B cell (primary cell): Measurements from ENCODE around the gene OR9Q1. TPM values are rescaled to one million over a fixed set of nuclear protein-coding genes. Genes with fewer than 3 reads are reported as not detected.

Experiments used
- ATAC-seq: fragments of 200-7000 bp; cut with Tn5 transposase; one replicate; pipeline ENCODE4 v1.10.0; 2021; ENCODE audit warnings: low read depth, mild to moderate bottlenecking, moderate number of reproducible peaks, moderate library complexity
- CTCF ChIA-PET: fragments of 350-600 bp; sonication (Branson Sonifier 250); formaldehyde crosslinking; loops from one replicate; lab custom pipeline; 2021; ENCODE audit warnings: antibody characterized with exemption, inconsistent platforms; lab: Charles Lee
- POLR2A ChIA-PET: fragments of 350-600 bp; sonication (Branson Sonifier 250); formaldehyde crosslinking; loops from one replicate; lab custom pipeline; 2021; ENCODE audit warnings: antibody characterized with exemption; lab: Charles Lee
- DNase-seq: peaks from one replicate; pipeline ENCODE4 v3.0.0; 2013
- H2AFZ ChIP-seq: 2 replicates; pipeline ENCODE4 v1.6.1; 2012; ENCODE audit warnings: mild to moderate bottlenecking, low read depth, low read length; ENCODE audit not compliant: insufficient read depth, poor library complexity, severe bottlenecking
- H3K27ac ChIP-seq, 2 donors: 1 replicate in 1 of 2; 2 replicates in 1 of 2; pipeline ENCODE4 v1.5.1; 2012 to 2013; ENCODE audit warnings: low read length in 2 of 2, mild to moderate bottlenecking in 2 of 2, moderate library complexity in 1 of 2
- H3K27me3 ChIP-seq, 4 experiments: fragments of 200-600 bp in 1 of 4; sonication (generic) in 1 of 4; replicated peaks in 1 of 4; 1 replicate in 2 of 4; 2 replicates in 2 of 4; pipeline versions ENCODE4 v1.6.1 to v1.7.0; 2013 to 2016; ENCODE audit warnings: low read length in 3 of 4, mild to moderate bottlenecking in 2 of 4, mixed read lengths in 1 of 4, moderate library complexity in 1 of 4; ENCODE audit not compliant: insufficient read depth in 4 of 4, control insufficient read depth in 3 of 4; ENCODE audit errors: control extremely low read depth in 1 of 4
- H3K36me3 ChIP-seq, 2 experiments: replicated peaks in 1 of 2; 1 replicate in 1 of 2; 2 replicates in 1 of 2; pipeline versions ENCODE4 v1.6.1 to v1.7.1; 2013; ENCODE audit warnings: low read length in 1 of 2; ENCODE audit not compliant: insufficient read depth in 2 of 2, control insufficient read depth in 1 of 2; ENCODE audit errors: control extremely low read depth in 1 of 2, extremely low read depth in 1 of 2
- H3K4me1 ChIP-seq, 2 donors: fragments of 200-600 bp in 1 of 2; sonication (generic) in 1 of 2; 1 replicate in 1 of 2; 2 replicates in 1 of 2; pipeline versions ENCODE4 v1.5.1 to v1.6.1; 2013 to 2017; ENCODE audit warnings: low read length in 2 of 2; ENCODE audit not compliant: control insufficient read depth in 2 of 2, insufficient read depth in 2 of 2
- H3K4me2 ChIP-seq: replicated peaks from 2 replicates; pipeline ENCODE3; 2012; ENCODE audit warnings: mild to moderate bottlenecking, low read depth, low read length; ENCODE audit not compliant: poor library complexity, severe bottlenecking
- H3K4me3 ChIP-seq, 5 experiments: fragments of 200-600 bp in 1 of 5; sonication (generic) in 1 of 5; 1 replicate in 3 of 5; 2 replicates in 2 of 5; pipeline versions ENCODE4 v1.5.1 to v1.7.0; 2011 to 2016; ENCODE audit warnings: low read length in 4 of 5, mild to moderate bottlenecking in 4 of 5, low read depth in 2 of 5, control low read depth in 1 of 5, moderate library complexity in 1 of 5; ENCODE audit not compliant: insufficient read depth in 1 of 5; ENCODE audit errors: control extremely low read depth in 1 of 5, extremely low read depth in 1 of 5
- H3K79me2 ChIP-seq: fragments of 200-600 bp; sonication (generic); one replicate; pipeline ENCODE4 v1.6.0; 2016; ENCODE audit warnings: low read length; ENCODE audit not compliant: control insufficient read depth, insufficient read depth
- H3K9ac ChIP-seq: fragments of 200-600 bp; sonication (generic); 2 replicates; pipeline ENCODE4 v1.6.1; 2017; ENCODE audit warnings: mild to moderate bottlenecking, low read length, moderate library complexity
- H3K9me3 ChIP-seq, 3 donors: one replicate each; pipeline versions ENCODE4 v1.6.1 to v1.7.1; 2013; ENCODE audit warnings: low read length in 2 of 3; ENCODE audit not compliant: control insufficient read depth in 2 of 3, insufficient read depth in 1 of 3; ENCODE audit errors: control extremely low read depth in 1 of 3
- H4K20me1 ChIP-seq: 2 replicates; pipeline ENCODE4 v1.6.0; 2012; ENCODE audit warnings: mild to moderate bottlenecking, low read length; ENCODE audit not compliant: insufficient read depth, control insufficient read depth, poor library complexity, severe bottlenecking
- H3K27ac Mint-ChIP-seq: one replicate; pipeline ENCODE4 v1.8.0; 2021; ENCODE audit warnings: mixed read lengths
- H3K27me3 Mint-ChIP-seq: one replicate; pipeline ENCODE4 v1.8.0; 2021; ENCODE audit warnings: mixed read lengths
- H3K4me1 Mint-ChIP-seq: one replicate; pipeline ENCODE4 v1.8.0; 2021; ENCODE audit warnings: mixed read lengths
- H3K4me3 Mint-ChIP-seq: one replicate; pipeline ENCODE4 v1.8.0; 2021; ENCODE audit warnings: mixed read lengths
- H3K9me3 Mint-ChIP-seq: one replicate; pipeline ENCODE4 v1.8.0; 2022; ENCODE audit warnings: mixed read lengths; ENCODE audit not compliant: insufficient read depth
- CTCF ChIP-seq: fragments of 200-600 bp; IDR thresholded peaks from one replicate; pipeline ENCODE4 v1.8.0; 2022; ENCODE audit warnings: antibody characterized with exemption, mild to moderate bottlenecking
- EZH2 ChIP-seq: IDR thresholded peaks from 2 replicates; pipeline ENCODE4 v1.6.1; 2012; ENCODE audit warnings: borderline replicate concordance, low read depth, mild to moderate bottlenecking, moderate library complexity, low read length; ENCODE audit not compliant: insufficient read depth, poor library complexity, severe bottlenecking
- WGBS: methylation state at CpG from one replicate; pipeline ENCODE4 v1.1.5; 2013; ENCODE audit warnings: missing lambda C conversion rate; ENCODE audit not compliant: insufficient coverage; 5-methylcytosine and 5-hydroxymethylcytosine counted together
- intact Hi-C: fragments of 100-400 bp; cut with micrococcal nuclease; formaldehyde crosslinking; loops from one replicate; pipeline ENCODE4 v1.10.0; 2022
- polyA plus RNA-seq: library from polyadenylated mRNA; depleted of rRNA; stranded (reverse); fragments of >200 nt; gene quantifications from 2 replicates; pipeline ENCODE4 v1.2.3, GENCODE V29; 2012
- total RNA-seq, 2 donors: library from RNA; stranded (reverse); fragments of 120-200 nt in 1 of 2; gene quantifications; 1 replicate in 1 of 2; 2 replicates in 1 of 2; pipeline versions ENCODE4 v1.2.3 to v1.2.4, GENCODE V29; 2013 to 2022

The OR9Q1 gene
- total and polyA plus RNA-seq, 2 donors (not counting 1 experiment from before 2014, with no cell fraction given): not detected

DNA sequence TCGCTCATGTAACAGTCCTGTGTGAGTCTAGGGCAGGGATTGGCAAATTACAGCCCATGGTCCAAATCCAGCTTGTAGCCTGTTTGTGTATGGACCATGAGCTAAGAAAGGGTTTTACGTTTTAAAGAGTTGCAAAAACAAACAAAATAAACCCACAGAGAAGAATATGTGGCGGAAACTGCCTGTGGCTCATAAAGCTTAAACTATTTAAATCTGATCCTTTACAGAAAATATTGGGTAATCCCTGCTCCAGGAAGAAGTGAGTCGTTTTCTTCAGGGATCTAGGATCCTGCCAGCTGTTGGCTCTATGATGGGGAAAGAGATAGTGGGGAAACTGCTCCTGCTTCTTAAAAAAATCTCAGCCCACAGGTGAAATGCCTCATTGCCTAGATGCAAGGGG lies 3.7 kb downstream of the OR9Q1 start:
- peaks cover 17% of the 10 kb centered on the region for H3K27me3 Mint-ChIP-seq
- no peaks in the 10 kb centered on the region for H3K36me3 ChIP-seq
- H3K4me3 ChIP-seq: no peak overlapping the region
- H3K79me2 ChIP-seq: no peaks in the 10 kb centered on the region
- POLR2A ChIA-PET: no interaction called here
- no peak overlapping the region for H3K9ac ChIP-seq
- 67% methylated on average over 1 of the region's 4 CpGs for WGBS
- peaks cover 0 to 2% (median 0%) of the 10 kb centered on the region in 3 donors for H3K9me3 ChIP-seq
- no peaks in the 10 kb centered on the region for H3K4me1 ChIP-seq
- no peak overlapping the region for H2AFZ ChIP-seq
- ATAC-seq (no peak), DNase-seq (no peak)
- TF ChIP-seq CTCF (no peak), EZH2 (no peak)
- CTCF ChIA-PET: no interaction called here
- no peak overlapping the region for H3K4me2 ChIP-seq
- H4K20me1 ChIP-seq: no peaks in the 10 kb centered on the region
- no peaks in the 10 kb centered on the region for H3K4me1 Mint-ChIP-seq
- no peaks in the 10 kb centered on the region for H3K27me3 ChIP-seq
- no peak overlapping the region for H3K4me3 Mint-ChIP-seq
- no peak overlapping the region for H3K27ac ChIP-seq
- no peaks in the 10 kb centered on the region for H3K9me3 Mint-ChIP-seq
- no peak overlapping the region for H3K27ac Mint-ChIP-seq
- intact Hi-C loops: no loop called here

GRCh38 chr11:58028687-58029411 lies 5.2 kb downstream of the OR9Q1 start:
- H3K9ac ChIP-seq: no peak overlapping the region
- no peaks in the 10 kb centered on the region for H3K27me3 ChIP-seq
- Mint-ChIP-seq H3K4me3 (no peak overlapping the region), H3K27me3 (peaks cover 12% of the 10 kb centered on the region), H3K9me3 (no peaks in the 10 kb centered on the region), H3K27ac (no peak overlapping the region), H3K4me1 (no peaks in the 10 kb centered on the region)
- H3K27ac ChIP-seq: no peak overlapping the region
- TF ChIP-seq CTCF (no peak), EZH2 (no peak)
- ATAC-seq (no peak), DNase-seq (no peak)
- H3K36me3 ChIP-seq: no peaks in the 10 kb centered on the region
- no peaks in the 10 kb centered on the region for H4K20me1 ChIP-seq
- no peak overlapping the region for H3K4me3 ChIP-seq
- 49% methylated on average over 2 of the region's 6 CpGs for WGBS
- H2AFZ ChIP-seq: no peak overlapping the region
- no peaks in the 10 kb centered on the region for H3K4me1 ChIP-seq
- H3K4me2 ChIP-seq: no peak overlapping the region
- no peaks in the 10 kb centered on the region for H3K79me2 ChIP-seq
- ChIA-PET POLR2A (no interaction called here), CTCF (no interaction called here)
- H3K9me3 ChIP-seq: peaks cover 0 to 2% (median 2%) of the 10 kb centered on the region in 3 donors
- intact Hi-C loops: no loop called here
